GM18505 (cell line): ENCODE measurements around the gene OVOL3.
"Not testable (repeated sequence)": the region's sequence is repeated elsewhere in the genome, so short reads cannot be mapped to it uniquely, and the experiment has no call there.

Experiments used
- ATAC-seq: cut with Tn5 transposase; IDR thresholded peaks from one replicate; pipeline ENCODE4 v1.9.1; 2021; ENCODE audit not compliant: unreplicated experiment
- POLR2A ChIP-seq: IDR thresholded peaks from 4 replicates; pipeline ENCODE4 v1.6.1; 2011; ENCODE audit warnings: borderline replicate concordance; ENCODE audit not compliant: insufficient read depth, insufficient read length; ENCODE audit errors: extremely low read depth

OVOL3 gene

GRCh38 chr19:36111200-36111539 is 227 bp downstream of the OVOL3 start:
- no peak for TF ChIP-seq POLR2A
- ATAC-seq: no peak

- no peak for ATAC-seq
- TF ChIP-seq POLR2A: no peak
Observed at GRCh38 chr19:36112678-36113077, 1.7 kb downstream of the OVOL3 start.

DNA sequence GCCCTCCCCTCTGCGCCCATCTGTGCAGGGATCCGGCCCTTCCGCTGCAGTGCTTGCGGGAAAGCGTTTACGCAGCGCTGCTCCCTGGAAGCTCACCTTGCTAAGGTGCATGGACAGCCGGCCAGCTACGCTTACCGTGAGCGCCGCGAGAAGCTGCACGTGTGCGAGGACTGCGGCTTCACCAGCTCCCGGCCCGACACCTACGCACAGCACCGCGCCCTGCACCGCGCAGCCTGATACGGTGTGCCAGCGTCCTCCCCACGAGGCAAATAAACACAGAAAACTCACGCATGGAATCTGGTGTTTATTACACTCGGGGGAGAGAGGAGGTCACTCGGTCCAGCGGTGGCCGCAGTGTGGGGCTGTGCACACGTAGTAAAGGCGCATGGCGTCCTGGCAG is 2.5 kb downstream of the OVOL3 start:
- ATAC-seq: no peak
- TF ChIP-seq POLR2A: no peak

GRCh38 chr19:36113894-36114720 is 3.2 kb downstream of the OVOL3 start:
- TF ChIP-seq POLR2A: no peak
- ATAC-seq: peak; percentile 3

GRCh38 chr19:36114721-36115452 is 3.9 kb downstream of the OVOL3 start, which contains the start of gene POLR2I:
Gene POLR2I, minus strand, starts transcription at chr19:36114875. Its CDS starts 19 bp downstream, at chr19:36114856.
- TF ChIP-seq POLR2A: peak; percentile 63
- ATAC-seq: peak; percentile 83

GRCh38 chr19:36115453-36116343 is 4.8 kb downstream of the OVOL3 start, which contains the start of gene TBCB:
Gene TBCB, plus strand, starts transcription at chr19:36115468. Its CDS starts 93 bp downstream, at chr19:36115561.
- ATAC-seq: peak; percentile 34
- TF ChIP-seq POLR2A: peak; percentile 88

DNA sequence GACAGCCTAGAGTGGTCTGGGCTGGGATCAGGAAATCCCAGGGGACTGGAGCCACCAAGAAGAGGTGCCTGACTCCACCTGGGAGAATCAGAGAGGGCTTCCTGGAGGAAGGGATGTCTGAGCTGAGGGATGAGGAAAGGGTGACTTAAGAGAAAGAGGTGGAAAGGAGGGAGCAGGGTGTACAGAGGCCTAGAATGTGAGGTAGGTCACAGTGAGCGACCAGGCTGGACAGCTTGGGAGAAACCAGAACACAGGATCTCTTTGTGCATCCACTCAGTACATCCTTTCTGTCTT is 5.3 kb downstream of the OVOL3 start:
- no peak for TF ChIP-seq POLR2A
- no peak for ATAC-seq

DNA sequence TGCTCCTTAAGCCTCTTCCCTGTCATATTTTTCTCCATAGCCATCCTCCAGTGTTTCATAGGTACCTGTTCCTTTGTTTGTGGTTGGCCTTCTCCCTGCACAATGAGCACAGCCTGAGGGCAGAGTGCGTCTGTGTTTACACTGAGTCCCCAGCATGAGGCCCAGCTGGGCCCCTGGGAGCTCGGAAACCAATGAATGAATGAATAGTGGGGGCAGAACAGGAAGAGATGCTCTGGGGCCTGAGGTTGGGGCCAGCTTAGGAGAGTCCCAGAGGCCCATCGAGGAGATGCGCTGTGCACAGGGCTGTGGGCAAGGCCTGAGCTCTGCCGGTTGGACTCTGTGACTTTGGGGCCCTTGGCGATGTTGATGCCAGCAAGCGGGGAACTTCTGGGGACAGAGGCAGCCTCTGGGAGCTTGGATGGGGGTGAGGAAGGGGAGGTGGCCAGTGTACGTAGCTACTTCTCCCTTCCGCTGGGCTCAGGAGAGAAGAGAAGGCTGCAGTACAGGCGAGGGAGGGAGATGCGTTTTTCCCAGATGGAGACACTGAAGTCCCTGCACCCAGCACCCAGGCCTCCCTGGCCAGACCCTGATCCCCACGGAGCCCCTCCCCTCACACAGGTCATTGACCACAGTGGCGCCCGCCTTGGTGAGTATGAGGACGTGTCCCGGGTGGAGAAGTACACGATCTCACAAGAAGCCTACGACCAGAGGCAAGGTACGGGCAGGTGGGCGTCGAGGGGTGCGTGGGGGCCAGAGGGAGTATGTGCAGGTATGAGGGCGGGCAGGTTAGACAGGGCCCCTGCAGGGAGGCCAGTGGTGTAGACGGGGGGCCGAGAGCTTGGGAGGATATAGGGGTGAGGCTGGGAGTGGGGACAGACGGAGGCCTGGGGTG is 9.4 kb downstream of the OVOL3 start:
- no peak for TF ChIP-seq POLR2A
- ATAC-seq: no peak

DNA sequence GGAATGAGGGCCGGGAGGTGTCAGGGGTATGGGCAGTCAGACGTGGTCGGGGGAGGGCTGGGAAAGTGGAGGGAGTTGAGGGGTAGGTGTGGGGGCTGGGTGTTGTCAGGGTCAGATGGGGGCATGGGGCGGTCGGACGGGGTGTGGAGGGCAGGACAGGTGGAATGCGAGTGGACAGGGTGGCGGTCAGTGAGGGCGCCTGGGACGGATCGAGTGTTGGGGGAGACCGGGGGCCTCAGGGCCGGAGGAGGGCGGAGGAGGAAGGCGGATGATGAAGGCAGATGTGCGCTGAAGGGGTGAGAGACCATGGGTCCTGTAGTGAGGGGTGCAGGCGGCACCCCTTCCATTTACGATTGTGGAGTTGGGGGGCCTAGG is 10.0 kb downstream of the OVOL3 start:
- TF ChIP-seq POLR2A: no peak
- no peak for ATAC-seq

- TF ChIP-seq POLR2A: no peak
- ATAC-seq: no peak
Observed at GRCh38 chr19:36121486-36122124, 10.7 kb downstream of the OVOL3 start.

DNA sequence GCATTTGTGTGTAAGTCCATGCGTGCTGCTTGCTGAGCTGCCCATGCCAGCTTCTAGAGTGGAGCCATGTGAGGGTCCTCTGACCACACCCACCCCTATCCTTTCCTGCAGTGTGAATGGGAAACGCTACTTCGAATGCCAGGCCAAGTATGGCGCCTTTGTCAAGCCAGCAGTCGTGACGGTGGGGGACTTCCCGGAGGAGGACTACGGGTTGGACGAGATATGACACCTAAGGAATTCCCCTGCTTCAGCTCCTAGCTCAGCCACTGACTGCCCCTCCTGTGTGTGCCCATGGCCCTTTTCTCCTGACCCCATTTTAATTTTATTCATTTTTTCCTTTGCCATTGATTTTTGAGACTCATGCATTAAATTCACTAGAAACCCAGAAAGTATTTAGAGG is 14.6 kb downstream of the OVOL3 start:
- no peak for TF ChIP-seq POLR2A
- ATAC-seq: no peak

DNA sequence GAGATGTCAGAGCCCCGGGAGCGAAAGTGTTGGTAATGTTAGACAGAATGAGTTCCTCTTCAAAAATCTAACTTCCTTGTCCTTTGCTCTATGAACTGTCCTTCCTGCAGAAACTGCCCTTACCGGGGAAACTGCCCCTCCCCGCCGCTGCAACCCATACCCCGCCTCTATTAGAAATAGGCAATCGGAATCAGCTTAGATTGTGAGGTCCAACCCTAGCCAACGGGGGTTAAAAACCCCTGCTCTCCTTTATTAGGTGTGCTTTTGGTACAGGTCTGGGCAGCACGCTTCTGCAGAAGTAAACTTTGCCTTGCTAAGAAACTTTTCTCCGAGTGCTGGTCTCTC is 17.4 kb downstream of the OVOL3 start:
- TF ChIP-seq POLR2A: no peak
- no peak for ATAC-seq

DNA sequence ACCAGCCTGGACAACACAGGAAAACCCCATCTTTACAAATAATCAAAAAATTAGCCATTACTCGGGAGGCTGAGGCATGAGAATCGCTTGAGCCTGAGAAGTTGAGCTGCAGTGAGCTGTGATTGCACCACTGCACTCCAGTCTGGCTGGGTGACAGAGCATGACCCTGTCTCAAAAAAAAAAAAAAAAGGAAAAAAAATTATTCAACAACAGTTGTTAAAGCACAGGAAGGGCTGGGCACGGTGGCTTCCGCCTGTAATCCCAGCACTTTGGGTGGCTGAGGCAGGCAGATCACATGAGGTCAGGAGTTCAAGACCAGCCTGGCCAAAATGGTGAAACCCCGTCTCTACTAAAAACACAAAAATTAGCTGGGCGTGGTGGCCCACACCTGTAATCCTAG is 20.3 kb downstream of the OVOL3 start:
- ATAC-seq: not testable (repeated sequence)

GRCh38 chr19:36134867-36135266 is 23.9 kb downstream of the OVOL3 start:
- not testable (repeated sequence) for ATAC-seq
